Smooth muscle cell (in vitro differentiated cells): ENCODE data around the gene RPL37. TPM values are rescaled to one million over a fixed set of nuclear protein-coding genes. Genes with fewer than 3 reads are reported as not detected.
A peak's percentile ranks its signal among the peaks of the same experiment; 100 is the strongest.
"Not testable (repeated sequence)": the region's sequence is repeated elsewhere in the genome, so short reads cannot be mapped to it uniquely, and the experiment has no call there.

Experiments used
- DNase-seq: peaks from one replicate; lab custom pipeline; 2025; ENCODE audit not compliant: unreplicated experiment; lab: John Stamatoyannopoulos, UW
- H2AFZ ChIP-seq: fragments of 200-600 bp; sonication (generic); 2 replicates; pipeline ENCODE4 v1.6.0; 2016; ENCODE audit warnings: antibody characterized with exemption, low read depth, mild to moderate bottlenecking
- H3F3A ChIP-seq: fragments of 200-600 bp; sonication (generic); 2 replicates; pipeline ENCODE4 v1.6.0; 2017; ENCODE audit warnings: antibody characterized with exemption, low read depth
- H3K27ac ChIP-seq: fragments of 200-600 bp; sonication (generic); 2 replicates; pipeline ENCODE4 v1.5.1; 2016; ENCODE audit warnings: low read depth, mild to moderate bottlenecking
- H3K27me3 ChIP-seq: fragments of 200-600 bp; sonication (generic); 2 replicates; pipeline ENCODE4 v1.6.1; 2016; ENCODE audit warnings: low read depth, mild to moderate bottlenecking
- H3K36me3 ChIP-seq: fragments of 200-600 bp; sonication (generic); 2 replicates; pipeline ENCODE4 v1.5.1; 2016; ENCODE audit warnings: low read depth
- H3K4me1 ChIP-seq: fragments of 200-600 bp; sonication (generic); 2 replicates; pipeline ENCODE4 v1.5.1; 2016; ENCODE audit warnings: low read depth
- H3K4me2 ChIP-seq: fragments of 200-600 bp; sonication (generic); 2 replicates; pipeline ENCODE4 v1.6.0; 2016; ENCODE audit warnings: mild to moderate bottlenecking
- H3K4me3 ChIP-seq: fragments of 200-600 bp; sonication (generic); 2 replicates; pipeline ENCODE4 v1.5.1; 2016; ENCODE audit warnings: mild to moderate bottlenecking
- H3K79me2 ChIP-seq: fragments of 200-600 bp; sonication (generic); 2 replicates; pipeline ENCODE4 v1.6.0; 2016; ENCODE audit warnings: low read depth, mild to moderate bottlenecking
- H3K9ac ChIP-seq: fragments of 200-600 bp; sonication (generic); 2 replicates; pipeline ENCODE4 v1.6.0; 2016; ENCODE audit warnings: low read depth
- H3K9me3 ChIP-seq: fragments of 200-600 bp; sonication (generic); replicated peaks from 2 replicates; pipeline ENCODE4 v1.5.1; 2016; ENCODE audit warnings: low read depth
- H4K20me1 ChIP-seq: fragments of 200-600 bp; sonication (generic); 2 replicates; pipeline ENCODE4 v1.6.0; 2016; ENCODE audit warnings: low read depth
- WGBS: methylation state at CpG from one replicate; pipeline ENCODE4 v1.1.7; 2016; ENCODE audit warnings: low lambda C conversion rate; 5-methylcytosine and 5-hydroxymethylcytosine counted together
- polyA plus RNA-seq: library from polyadenylated mRNA; unstranded; fragments of >200 nt; fragmentation: Nextera tagmentation; extraction: Ambion mirVana; gene quantifications from 2 replicates; pipeline ENCODE4 v1.2.1, GENCODE V29; 2016
- total RNA-seq: library from RNA; depleted of rRNA; stranded (reverse); fragments of >200 nt; gene quantifications from 2 replicates; pipeline ENCODE4 v1.2.3, GENCODE V29; 2014
- TF ChIP-seq, protein P1 (sequence below): fragments of 200-600 bp; sonication (generic); IDR thresholded peaks from 2 replicates; pipeline ENCODE4 v1.5.1; 2017; ENCODE audit warnings: borderline replicate concordance, mild to moderate bottlenecking, antibody characterized with exemption; ENCODE audit not compliant: insufficient read depth, poor library complexity, severe bottlenecking

Gene RPL37
- 168 and 228 TPM in 2 replicates for total RNA-seq
- polyA plus RNA-seq, result 594 and 697 TPM in 2 replicates

DNA sequence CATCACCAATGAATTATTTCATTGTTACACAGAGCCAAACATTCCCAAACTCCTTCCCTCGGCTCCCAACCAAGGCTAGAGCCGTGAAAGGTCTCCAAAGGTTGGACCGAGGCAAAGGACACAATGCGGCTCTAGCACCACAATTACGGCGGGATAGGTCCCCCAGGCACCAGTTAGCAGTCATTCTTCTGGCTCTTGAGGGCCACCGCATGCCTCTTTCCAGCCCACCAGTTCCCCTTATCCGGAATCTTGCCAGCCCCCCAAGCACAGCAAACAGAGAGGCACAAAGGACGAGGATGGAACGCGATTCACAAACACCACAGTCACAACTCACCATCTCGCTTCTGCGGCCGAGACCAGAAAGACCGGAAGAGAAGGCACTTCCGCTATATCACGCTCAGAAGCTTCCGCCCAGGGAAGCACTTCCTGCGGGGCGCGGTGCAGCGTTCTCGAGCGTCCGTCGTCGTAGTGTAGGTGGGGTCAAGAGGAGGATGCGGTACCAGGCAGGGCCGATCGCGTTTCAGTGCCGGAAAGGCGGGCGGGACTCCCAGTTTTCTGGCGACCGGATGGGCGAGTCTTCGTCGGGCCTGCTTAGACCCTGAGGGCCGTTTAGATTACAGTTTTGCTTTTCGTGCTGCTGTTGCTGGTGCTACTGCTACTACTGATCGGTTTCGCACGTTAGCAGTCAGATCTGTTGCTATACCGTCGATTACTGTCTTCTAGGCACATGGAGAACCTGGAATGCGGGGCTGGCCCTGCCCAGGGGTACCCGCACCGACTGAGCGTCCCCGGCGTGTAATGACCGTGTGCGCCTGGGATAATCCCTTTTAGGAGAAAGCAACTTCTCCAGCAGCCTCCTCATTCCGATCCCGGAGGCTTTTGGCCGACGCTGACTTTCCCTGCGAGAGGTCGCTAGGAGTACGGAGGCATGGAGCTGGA, at the start of gene RPL37:
Gene RPL37, minus strand, starts transcription at position 374 of the 939 bp plus-strand sequence. Its CDS starts 37 bp downstream, at position 337.
- Histone ChIP-seq H3F3A (peaks cover 18% of the 10 kb centered on the region), H3K9ac (peak within 1 kb of the TSS; percentile 97), H3K27ac (peak within 1 kb of the TSS; percentile 91), H3K79me2 (peaks cover 36% of the 10 kb centered on the region), H3K4me1 (peaks cover 25% of the 10 kb centered on the region), H3K36me3 (peaks cover 13% of the 10 kb centered on the region), H3K4me2 (peak within 1 kb of the TSS; percentile 99), H4K20me1 (peaks cover 47% of the 10 kb centered on the region), H3K27me3 (no peaks in the 10 kb centered on the region), H2AFZ (peak within 1 kb of the TSS; percentile 86), H3K4me3 (peak within 1 kb of the TSS; percentile 97), H3K9me3 (no peaks in the 10 kb centered on the region)
- WGBS, result under 1% methylated on average over 61 of the region's 61 CpGs
- DNase-seq, result peak; percentile 69
- TF ChIP-seq, protein P1, sequence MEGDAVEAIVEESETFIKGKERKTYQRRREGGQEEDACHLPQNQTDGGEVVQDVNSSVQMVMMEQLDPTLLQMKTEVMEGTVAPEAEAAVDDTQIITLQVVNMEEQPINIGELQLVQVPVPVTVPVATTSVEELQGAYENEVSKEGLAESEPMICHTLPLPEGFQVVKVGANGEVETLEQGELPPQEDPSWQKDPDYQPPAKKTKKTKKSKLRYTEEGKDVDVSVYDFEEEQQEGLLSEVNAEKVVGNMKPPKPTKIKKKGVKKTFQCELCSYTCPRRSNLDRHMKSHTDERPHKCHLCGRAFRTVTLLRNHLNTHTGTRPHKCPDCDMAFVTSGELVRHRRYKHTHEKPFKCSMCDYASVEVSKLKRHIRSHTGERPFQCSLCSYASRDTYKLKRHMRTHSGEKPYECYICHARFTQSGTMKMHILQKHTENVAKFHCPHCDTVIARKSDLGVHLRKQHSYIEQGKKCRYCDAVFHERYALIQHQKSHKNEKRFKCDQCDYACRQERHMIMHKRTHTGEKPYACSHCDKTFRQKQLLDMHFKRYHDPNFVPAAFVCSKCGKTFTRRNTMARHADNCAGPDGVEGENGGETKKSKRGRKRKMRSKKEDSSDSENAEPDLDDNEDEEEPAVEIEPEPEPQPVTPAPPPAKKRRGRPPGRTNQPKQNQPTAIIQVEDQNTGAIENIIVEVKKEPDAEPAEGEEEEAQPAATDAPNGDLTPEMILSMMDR, result no peak

DNA sequence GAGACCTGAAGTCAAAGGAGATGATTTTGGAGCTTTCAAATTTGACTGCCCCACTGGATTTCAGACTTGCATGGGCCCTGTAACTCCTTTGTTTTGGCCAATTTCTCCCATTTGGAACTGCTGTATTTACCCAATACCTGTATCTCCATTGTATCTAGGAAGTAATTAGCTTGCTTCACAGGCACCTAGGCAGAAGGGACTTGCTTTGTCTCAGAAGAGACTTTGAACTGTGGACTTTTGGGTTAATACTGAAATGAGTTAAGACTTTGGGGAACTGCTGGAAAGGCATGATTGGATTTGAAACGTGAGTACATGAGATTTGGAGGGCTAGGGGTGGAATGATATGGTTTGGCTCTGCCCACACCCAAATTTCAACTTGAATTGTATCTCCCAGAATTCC, 48.0 kb upstream of the RPL37 start:
- DNase-seq, H3K4me2 ChIP-seq, H4K20me1 ChIP-seq, H3K27ac ChIP-seq, H3K9ac ChIP-seq, H3K79me2 ChIP-seq, H3K27me3 ChIP-seq, H2AFZ ChIP-seq, H3F3A ChIP-seq, H3K4me1 ChIP-seq, H3K9me3 ChIP-seq, H3K36me3 ChIP-seq: not testable (repeated sequence)
- H3K4me3 ChIP-seq, result peak overlapping the region; percentile 21
- WGBS, result 72% methylated on average over 1 of the region's 1 CpG

DNA sequence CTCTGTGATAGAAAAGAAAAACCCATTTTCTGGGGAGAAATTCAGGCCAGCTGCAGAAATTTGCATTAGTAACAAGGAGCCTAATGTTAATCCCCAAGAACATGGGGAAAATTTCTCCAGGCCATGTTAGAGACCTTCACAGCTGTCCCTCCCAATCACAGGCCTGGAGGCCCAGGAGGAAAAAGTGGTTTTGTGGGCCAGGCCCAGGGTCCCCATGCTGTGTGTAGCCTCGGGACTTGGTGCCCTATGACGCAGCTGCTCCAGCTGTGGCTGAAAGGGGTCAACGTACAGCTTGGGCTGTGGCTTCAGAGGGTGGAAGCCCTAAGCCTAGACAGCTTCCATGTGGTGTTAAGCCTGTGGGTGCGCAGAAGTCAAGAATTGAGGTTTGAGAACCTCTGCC, 47.3 kb upstream of the RPL37 start:
- Histone ChIP-seq H3K27me3 (no peaks in the 10 kb centered on the region), H4K20me1 (no peaks in the 10 kb centered on the region), H3K36me3 (no peaks in the 10 kb centered on the region), H3K27ac (no peak overlapping the region), H3K9ac (no peak overlapping the region), H3K4me2 (no peak overlapping the region), H3F3A (no peaks in the 10 kb centered on the region), H3K79me2 (no peaks in the 10 kb centered on the region), H3K4me3 (no peak overlapping the region), H2AFZ (no peak overlapping the region), H3K4me1 (no peaks in the 10 kb centered on the region), H3K9me3 (no peaks in the 10 kb centered on the region)
- TF ChIP-seq, protein P1, result no peak
- WGBS, result 86% methylated on average over 4 of the region's 4 CpGs
- DNase-seq, result no peak

DNA sequence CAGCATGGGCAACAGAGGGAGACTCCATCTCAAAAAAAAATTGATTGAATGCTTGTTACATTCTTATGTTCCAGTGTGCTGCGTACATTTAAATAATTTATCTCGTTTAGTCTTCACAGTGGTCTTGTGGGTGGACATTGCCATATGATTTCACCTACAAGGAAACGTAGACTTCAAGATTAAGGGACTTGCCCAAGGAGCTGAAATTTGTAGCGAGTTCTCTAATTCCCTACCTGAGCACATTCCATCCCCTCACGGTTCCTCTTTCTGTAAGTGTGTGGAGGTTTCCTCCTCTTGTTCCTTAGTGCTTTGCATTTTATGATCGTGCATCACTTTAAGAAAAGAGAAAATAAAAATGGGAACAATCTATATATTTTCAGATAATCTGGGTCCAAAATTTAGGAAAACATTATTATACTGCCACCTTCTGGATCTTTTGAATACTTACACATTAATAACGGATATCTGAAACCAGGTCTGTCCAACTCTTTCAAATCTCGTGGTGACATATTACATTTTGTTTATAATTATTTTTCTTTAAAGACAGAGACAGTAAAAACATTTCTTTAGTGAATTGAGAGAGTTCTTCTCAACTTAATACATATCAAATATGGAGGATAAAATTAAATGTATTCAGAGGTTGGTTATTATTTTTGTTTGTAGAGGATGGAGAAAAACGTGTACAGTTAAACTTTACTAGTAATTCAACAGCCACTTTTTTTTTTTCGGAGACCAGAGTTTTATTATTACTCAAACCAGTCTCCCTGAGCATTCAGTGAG, 44.3 kb upstream of the RPL37 start:
- Histone ChIP-seq H3K79me2 (no peaks in the 10 kb centered on the region), H3K9me3 (no peaks in the 10 kb centered on the region), H3F3A (no peaks in the 10 kb centered on the region), H3K36me3 (no peaks in the 10 kb centered on the region), H4K20me1 (no peaks in the 10 kb centered on the region), H3K4me2 (no peak overlapping the region), H3K27me3 (no peaks in the 10 kb centered on the region), H3K4me3 (no peak overlapping the region), H2AFZ (peak overlapping the region; percentile 65), H3K9ac (no peak overlapping the region), H3K27ac (no peak overlapping the region), H3K4me1 (no peaks in the 10 kb centered on the region)
- TF ChIP-seq, protein P1, result peak; percentile 61
- whole genome bisulfite sequencing, result 47% methylated on average over 10 of the region's 10 CpGs
- no peak for DNase-seq
